Neuronal stem cell (in vitro differentiated cells): Measurements from ENCODE around the gene SLMAP.

Source experiments
- DNase-seq: peaks from one replicate; pipeline ENCODE4 v3.0.0-alpha.2; 2013; ENCODE audit warnings: low spot score
- H2AFZ ChIP-seq: one replicate; pipeline ENCODE4 v1.6.1; 2013; ENCODE audit warnings: mild to moderate bottlenecking, low read length, inconsistent platforms
- H2AK5ac ChIP-seq: 2 replicates; pipeline ENCODE4 v1.6.1; 2013; ENCODE audit warnings: low read depth, mild to moderate bottlenecking, inconsistent platforms, low read length, moderate library complexity, mixed read lengths
- H2BK120ac ChIP-seq: 2 replicates; pipeline ENCODE4 v1.6.1; 2013; ENCODE audit warnings: low read depth, mild to moderate bottlenecking, inconsistent platforms, low read length, moderate library complexity, mixed read lengths
- H2BK12ac ChIP-seq: one replicate; pipeline ENCODE4 v1.6.1; 2013; ENCODE audit warnings: low read length, inconsistent platforms
- H2BK15ac ChIP-seq: 2 replicates; pipeline ENCODE4 v1.6.1; 2013; ENCODE audit warnings: mild to moderate bottlenecking, low read length, inconsistent platforms, mixed read lengths
- H2BK5ac ChIP-seq: one replicate; pipeline ENCODE4 v1.6.1; 2013; ENCODE audit warnings: inconsistent platforms, mild to moderate bottlenecking, low read length, moderate library complexity
- H3K14ac ChIP-seq: one replicate; pipeline ENCODE4 v1.6.1; 2013; ENCODE audit warnings: low read length, inconsistent platforms
- H3K18ac ChIP-seq: 2 replicates; pipeline ENCODE4 v1.6.1; 2013; ENCODE audit warnings: low read length, inconsistent platforms
- H3K23ac ChIP-seq: 2 replicates; pipeline ENCODE4 v1.6.1; 2013; ENCODE audit warnings: low read depth, mild to moderate bottlenecking, mixed read lengths, low read length, inconsistent platforms; ENCODE audit not compliant: poor library complexity
- H3K27ac ChIP-seq: replicated peaks from 3 replicates; pipeline ENCODE4 v1.5.1; 2013; ENCODE audit warnings: low read length, inconsistent platforms
- H3K27me3 ChIP-seq, 3 experiments: 2 replicates each; pipeline ENCODE4 v1.6.1; 2013; ENCODE audit warnings: low read length in 3 of 3, mild to moderate bottlenecking in 2 of 3, inconsistent platforms in 1 of 3, low read depth in 1 of 3, mixed read lengths in 1 of 3, moderate library complexity in 1 of 3; ENCODE audit not compliant: control insufficient read depth in 3 of 3, insufficient read depth in 3 of 3
- H3K36me3 ChIP-seq, 2 donors: replicated peaks in 1 of 2; 2 replicates each; pipeline ENCODE4 v1.6.1; 2013; ENCODE audit warnings: low read length in 2 of 2; ENCODE audit not compliant: control insufficient read depth in 2 of 2, insufficient read depth in 2 of 2
- H3K4ac ChIP-seq: 2 replicates; pipeline ENCODE4 v1.6.1; 2013; ENCODE audit warnings: inconsistent platforms, mild to moderate bottlenecking, low read length, moderate library complexity
- H3K4me1 ChIP-seq, 2 donors: 1 replicate in 1 of 2; 2 replicates in 1 of 2; pipeline ENCODE4 v1.6.1; 2013; ENCODE audit warnings: low read length in 2 of 2, low read depth in 1 of 2; ENCODE audit not compliant: control insufficient read depth in 2 of 2, insufficient read depth in 1 of 2
- H3K4me2 ChIP-seq: one replicate; pipeline ENCODE4 v1.6.1; 2013; ENCODE audit warnings: mild to moderate bottlenecking, low read length, inconsistent platforms; ENCODE audit not compliant: insufficient read depth, poor library complexity, severe bottlenecking
- H3K4me3 ChIP-seq, 2 donors: 2 replicates each; pipeline ENCODE4 v1.5.1; 2013; ENCODE audit warnings: low read length in 2 of 2, mild to moderate bottlenecking in 2 of 2, inconsistent platforms in 1 of 2, moderate library complexity in 1 of 2
- H3K79me1 ChIP-seq: one replicate; pipeline ENCODE4 v1.6.1; 2013; ENCODE audit warnings: low read depth, mild to moderate bottlenecking, inconsistent platforms, low read length, moderate library complexity
- H3K9ac ChIP-seq: one replicate; pipeline ENCODE4 v1.6.1; 2013; ENCODE audit warnings: mild to moderate bottlenecking, low read depth, low read length, inconsistent platforms; ENCODE audit not compliant: poor library complexity
- H3K9me3 ChIP-seq, 2 donors: replicated peaks in 1 of 2; 2 replicates each; pipeline versions ENCODE3 to v1.6.1; 2013; ENCODE audit warnings: low read length in 2 of 2, mild to moderate bottlenecking in 2 of 2, inconsistent platforms in 1 of 2, low read depth in 1 of 2, mixed read lengths in 1 of 2, moderate library complexity in 1 of 2; ENCODE audit not compliant: control insufficient read depth in 2 of 2, insufficient read depth in 1 of 2
- H4K8ac ChIP-seq: one replicate; pipeline ENCODE4 v1.6.1; 2013; ENCODE audit warnings: low read depth, mild to moderate bottlenecking, inconsistent platforms, low read length, moderate library complexity
- H4K91ac ChIP-seq: one replicate; pipeline ENCODE4 v1.6.1; 2013; ENCODE audit warnings: low read length, low read depth, mild to moderate bottlenecking, inconsistent platforms; ENCODE audit not compliant: poor library complexity
- WGBS, 2 donors: extraction: QIAGEN DNeasy Blood & Tissue Kit; methylation state at CpG; one replicate each; pipeline ENCODE4 v1.1.7; 2013; ENCODE audit warnings: missing lambda C conversion rate in 2 of 2, mixed read lengths in 1 of 2; ENCODE audit not compliant: insufficient read length in 2 of 2, insufficient replicate concordance in 1 of 2; ENCODE audit errors: extremely low coverage in 2 of 2; 5-methylcytosine and 5-hydroxymethylcytosine counted together

The SLMAP gene

DNA sequence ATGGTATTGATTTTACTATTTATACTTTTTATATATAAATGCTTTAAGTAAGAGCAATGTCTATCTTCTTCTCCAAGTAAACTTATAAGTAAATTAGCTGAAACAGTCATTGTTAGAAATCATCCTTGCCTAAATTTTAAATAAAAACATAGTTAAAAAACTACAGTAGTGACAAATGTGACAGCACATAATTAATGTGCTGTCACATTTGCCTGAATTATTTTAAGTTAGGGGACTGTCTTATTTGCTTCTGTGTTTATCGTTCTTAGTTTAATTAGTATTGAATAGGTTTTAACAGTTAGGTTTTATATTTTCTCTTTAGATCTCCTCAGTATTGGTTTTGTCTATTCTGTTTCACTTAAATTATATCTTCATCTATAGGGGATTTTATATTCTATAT is 36.1 kb downstream of the SLMAP start:
- Histone ChIP-seq H3K9me3 (no peaks in the 10 kb centered on the region), H3K4ac (no peak overlapping the region), H3K27ac (no peak overlapping the region), H3K18ac (no peak overlapping the region), H3K14ac (no peak overlapping the region), H3K4me2 (no peak overlapping the region), H2BK120ac (no peak overlapping the region), H4K91ac (no peak overlapping the region), H3K9ac (no peak overlapping the region), H2AFZ (no peak overlapping the region), H3K4me3 (no peak overlapping the region), H2BK15ac (no peak overlapping the region), H3K79me1 (peaks cover 4% of the 10 kb centered on the region), H2BK5ac (no peak overlapping the region), H4K8ac (no peak overlapping the region), H2BK12ac (no peak overlapping the region), H3K23ac (no peak overlapping the region), H3K4me1 (no peaks in the 10 kb centered on the region), H3K27me3 (no peaks in the 10 kb centered on the region), H2AK5ac (no peak overlapping the region), H3K36me3 (no peaks in the 10 kb centered on the region)
- no CpG with 5 or more reads among the region's 1 CpG for WGBS, 2 donors
- DNase-seq, result no peak

DNA sequence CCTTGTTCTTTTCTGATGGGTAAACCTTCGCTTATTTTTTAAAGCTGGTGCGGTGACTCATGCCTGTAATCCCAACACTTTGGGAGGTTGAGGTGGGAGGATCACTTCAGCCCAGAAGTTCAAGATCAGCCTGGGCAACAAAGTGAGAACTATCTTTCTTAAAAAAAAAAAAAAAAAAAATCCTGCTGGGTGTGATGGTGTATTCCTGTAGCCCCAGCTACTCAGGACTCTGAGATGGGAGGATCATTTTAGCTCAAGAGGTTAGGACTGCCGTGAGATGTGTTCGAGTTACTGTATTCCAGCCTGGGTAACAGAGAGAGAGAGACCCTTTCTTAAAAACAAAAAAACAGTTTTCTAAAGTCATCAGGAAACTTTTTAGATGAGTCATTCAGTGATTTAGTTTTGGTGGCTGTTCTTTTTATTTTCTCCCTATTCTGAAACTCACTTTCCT is 37.7 kb downstream of the SLMAP start:
- H2BK12ac ChIP-seq, result no peak overlapping the region
- H3K14ac ChIP-seq, result no peak overlapping the region
- H3K79me1 ChIP-seq, result peaks cover 2% of the 10 kb centered on the region
- no peak overlapping the region for H2AK5ac ChIP-seq
- H3K4ac ChIP-seq, result no peak overlapping the region
- H3K36me3 ChIP-seq, result no peaks in the 10 kb centered on the region
- no peaks in the 10 kb centered on the region for H3K27me3 ChIP-seq
- no CpG with 5 or more reads among the region's 4 CpGs for WGBS, 2 donors
- DNase-seq, result no peak
- no peak overlapping the region for H3K9ac ChIP-seq
- no peak overlapping the region for H3K27ac ChIP-seq
- no peak overlapping the region for H3K23ac ChIP-seq
- H2BK15ac ChIP-seq, result no peak overlapping the region
- H4K8ac ChIP-seq, result no peak overlapping the region
- H2BK5ac ChIP-seq, result no peak overlapping the region
- no peak overlapping the region for H2BK120ac ChIP-seq
- H3K9me3 ChIP-seq, result no peaks in the 10 kb centered on the region
- no peaks in the 10 kb centered on the region for H3K4me1 ChIP-seq
- no peak overlapping the region for H2AFZ ChIP-seq
- H3K4me3 ChIP-seq, result no peak overlapping the region
- no peak overlapping the region for H3K18ac ChIP-seq
- no peak overlapping the region for H3K4me2 ChIP-seq
- no peak overlapping the region for H4K91ac ChIP-seq

DNA sequence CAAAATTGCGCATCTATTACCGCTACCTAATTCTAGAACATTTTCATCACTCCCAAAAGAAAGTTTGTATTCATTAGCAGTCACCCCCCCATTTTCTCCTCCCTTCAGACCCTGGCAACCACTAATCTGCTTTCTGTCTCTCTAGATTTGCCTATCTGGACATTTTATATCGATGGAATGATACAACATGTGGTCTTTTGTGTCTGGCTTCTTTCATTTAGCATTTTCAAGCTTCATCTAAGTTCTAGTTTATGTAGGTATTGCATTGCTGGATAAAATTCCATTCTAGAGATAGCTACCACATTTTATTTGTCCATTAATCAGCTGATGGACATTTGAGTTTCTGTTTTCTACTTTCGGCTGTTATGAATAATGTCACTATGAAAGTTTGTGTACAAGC is 38.4 kb downstream of the SLMAP start:
- Histone ChIP-seq H3K27me3 (no peaks in the 10 kb centered on the region), H2AFZ (no peak overlapping the region), H3K4me2 (no peak overlapping the region), H2BK5ac (no peak overlapping the region), H3K27ac (no peak overlapping the region), H2BK12ac (no peak overlapping the region), H2BK120ac (no peak overlapping the region), H3K4me1 (no peaks in the 10 kb centered on the region), H2BK15ac (no peak overlapping the region), H3K4me3 (no peak overlapping the region), H2AK5ac (no peak overlapping the region), H3K14ac (no peak overlapping the region), H3K9me3 (no peaks in the 10 kb centered on the region), H3K23ac (no peak overlapping the region), H4K91ac (no peak overlapping the region), H3K18ac (no peak overlapping the region), H3K79me1 (peaks cover 2% of the 10 kb centered on the region), H4K8ac (no peak overlapping the region), H3K36me3 (no peaks in the 10 kb centered on the region), H3K4ac (no peak overlapping the region), H3K9ac (no peak overlapping the region)
- no CpG with 5 or more reads among the region's 4 CpGs for WGBS, 2 donors
- DNase-seq, result no peak

DNA sequence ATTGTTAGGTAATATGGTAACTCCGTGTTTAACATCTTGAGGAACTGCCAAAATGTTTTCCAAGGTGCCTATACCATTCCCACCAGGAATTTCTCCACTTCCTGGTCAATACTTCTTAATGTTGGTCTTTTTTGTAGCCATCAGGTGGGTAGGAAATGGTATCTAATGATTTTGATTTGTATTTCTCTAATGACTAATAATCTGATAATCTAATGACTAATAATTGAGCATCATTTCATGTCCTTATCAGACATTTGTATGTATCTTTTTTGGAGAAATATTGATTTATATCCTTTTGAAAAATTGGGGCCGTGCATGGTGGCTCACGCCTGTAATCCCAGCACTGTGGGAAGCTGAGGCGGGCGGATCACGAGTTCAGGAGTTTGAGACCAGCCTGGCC is 38.8 kb downstream of the SLMAP start:
- Histone ChIP-seq H2AFZ (no peak overlapping the region), H3K14ac (no peak overlapping the region), H3K27me3 (no peaks in the 10 kb centered on the region), H2BK5ac (no peak overlapping the region), H3K18ac (no peak overlapping the region), H2AK5ac (no peak overlapping the region), H2BK12ac (no peak overlapping the region), H3K4me1 (no peaks in the 10 kb centered on the region), H3K27ac (no peak overlapping the region), H2BK15ac (no peak overlapping the region), H3K9ac (no peak overlapping the region), H4K91ac (no peak overlapping the region), H3K79me1 (peaks cover 2% of the 10 kb centered on the region), H3K23ac (no peak overlapping the region), H3K9me3 (no peaks in the 10 kb centered on the region), H3K36me3 (no peaks in the 10 kb centered on the region), H4K8ac (no peak overlapping the region), H3K4me3 (no peak overlapping the region), H3K4me2 (no peak overlapping the region), H2BK120ac (no peak overlapping the region), H3K4ac (no peak overlapping the region)
- no CpG with 5 or more reads among the region's 6 CpGs for WGBS, 2 donors
- no peak for DNase-seq
